ENCODE measurements around the gene RNF212.

- TF ChIP-seq CTCF (conservative IDR thresholded peaks at IDR 0.05; ENCODE audit: low read length) (no peak), EZH2phosphoT487 (IDR thresholded peaks at IDR 0.05; ENCODE audit: borderline replicate concordance) (no peak)
Measured at GRCh38 chr4:1154523-1155182, 41.3 kb upstream of the RNF212 start.
